Kidney (tissue), 14 donors: ENCODE data around the gene CDC14A. TPM values are rescaled to one million over a fixed set of nuclear protein-coding genes. Genes with fewer than 3 reads are reported as not detected.

Experiments used
- DNase-seq, 5 donors: peaks; one replicate each; pipeline ENCODE4 v3.0.0-alpha.2; 2013 to 2020
- FAIRE-seq: peaks from 2 replicates; lab custom pipeline; 2012; peaks lifted over from hg19 to GRCh38; lab: Jason Lieb, UNC
- H3K27ac ChIP-seq, 2 donors: one replicate each; pipeline ENCODE4 v1.7.0; 2013; ENCODE audit warnings: low read depth in 2 of 2, low read length in 2 of 2, inconsistent platforms in 1 of 2
- H3K27me3 ChIP-seq: one replicate; pipeline ENCODE4 v1.7.1; 2013; ENCODE audit warnings: low read length, inconsistent platforms; ENCODE audit not compliant: control insufficient read depth, insufficient read depth
- H3K36me3 ChIP-seq, 3 donors: one replicate each; pipeline versions ENCODE4 v1.7.0 to v1.7.1; 2013; ENCODE audit warnings: low read length in 3 of 3, control low read depth in 1 of 3, inconsistent platforms in 1 of 3; ENCODE audit not compliant: insufficient read depth in 3 of 3, control insufficient read depth in 2 of 3
- H3K4me1 ChIP-seq, 3 donors: one replicate each; pipeline versions ENCODE4 v1.7.0 to v1.7.1; 2013; ENCODE audit warnings: low read length in 3 of 3, inconsistent platforms in 1 of 3, low read depth in 1 of 3; ENCODE audit not compliant: control insufficient read depth in 2 of 3, insufficient read depth in 2 of 3
- H3K4me3 ChIP-seq, 3 donors: one replicate each; pipeline versions ENCODE4 v1.7.0 to v1.8.1; 2013; ENCODE audit warnings: low read length in 3 of 3, control low read depth in 1 of 3, inconsistent platforms in 1 of 3
- H3K9ac ChIP-seq, 3 donors: one replicate each; pipeline versions ENCODE4 v1.7.0 to v1.7.1; 2013; ENCODE audit warnings: low read length in 3 of 3, control low read depth in 1 of 3, inconsistent platforms in 1 of 3
- H3K9me3 ChIP-seq, 3 donors: one replicate each; pipeline versions ENCODE4 v1.7.0 to v1.7.1; 2013; ENCODE audit warnings: low read length in 3 of 3, control low read depth in 1 of 3, inconsistent platforms in 1 of 3; ENCODE audit not compliant: control insufficient read depth in 2 of 3, insufficient read depth in 1 of 3
- CTCF ChIP-seq: IDR thresholded peaks from 3 replicates; pipeline ENCODE4 v1.5.1; 2012; ENCODE audit warnings: mild to moderate bottlenecking, moderate library complexity, borderline replicate concordance; ENCODE audit not compliant: insufficient read depth; ENCODE audit errors: extremely low read depth
- intact Hi-C: fragments of 100-400 bp; cut with DNase I; formaldehyde crosslinking; loops from one replicate; pipeline ENCODE4 v1.11.1; 2022
- polyA plus RNA-seq: library from polyadenylated mRNA; stranded (reverse); fragments of 350-450 nt; fragmentation: Illumina TruSeq; extraction: RNeasy Lipid Tissue Mini Kit (QIAGEN cat#74804); gene quantifications from one replicate; pipeline ENCODE4 v1.2.3, GENCODE V29; 2014; ENCODE audit warnings: low read depth, low replicate concordance; ENCODE audit not compliant: insufficient read depth
- total RNA-seq: library from RNA; stranded (reverse); fragmentation: NEBNext Ultra II Directional; extraction: Animal tissue kit (Norgen Biotek cat#: 25700); gene quantifications from one replicate; pipeline ENCODE4 v1.2.1, GENCODE V29; 2021
- donor health status: control.
- donor health status: control.
- donor health status: control.
- donor health status: control.
- donor health status: control.
- donor health status: DM: yes; HTN: yes; CAD: no.
- donor health status: Normal renal cell carcinoma (clear cell type).

Gene CDC14A
- total and polyA plus RNA-seq, 2 donors from 2014 or later, result 4.7 to 11.9 TPM

DNA sequence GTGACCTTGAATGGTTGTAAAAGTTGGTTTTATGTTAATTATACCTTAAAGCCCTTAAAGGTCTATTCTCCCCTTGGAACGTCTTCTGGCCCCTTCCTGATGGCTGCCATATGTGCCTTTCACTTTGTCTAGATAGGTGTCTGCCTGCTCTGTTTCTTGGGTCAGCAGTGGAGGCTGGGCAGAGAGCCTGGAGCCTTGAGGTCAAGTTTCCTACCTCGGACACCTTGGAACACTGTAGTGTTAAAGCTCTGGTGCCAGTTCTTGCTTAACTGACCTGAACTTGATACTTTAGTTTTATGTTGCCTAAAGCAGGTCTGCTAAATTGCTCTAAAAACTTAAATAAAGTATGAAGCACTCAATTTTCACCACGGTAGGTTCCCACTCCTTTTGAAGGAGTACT lies 86.5 kb downstream of the CDC14A start:
- no peaks in the 10 kb centered on the region for H3K9me3 ChIP-seq
- H3K27ac ChIP-seq, result no peak overlapping the region
- H3K4me1 ChIP-seq, result no peaks in the 10 kb centered on the region
- DNase-seq, result no peak
- no peak for FAIRE-seq
- no peak for TF ChIP-seq CTCF
- peaks cover 0 to under 1% (median 0%) of the 10 kb centered on the region in 3 donors for H3K36me3 ChIP-seq
- intact Hi-C loops, result no loop called here
- H3K4me3 ChIP-seq, result no peak overlapping the region
- H3K27me3 ChIP-seq, result no peaks in the 10 kb centered on the region
- no peak overlapping the region for H3K9ac ChIP-seq

DNA sequence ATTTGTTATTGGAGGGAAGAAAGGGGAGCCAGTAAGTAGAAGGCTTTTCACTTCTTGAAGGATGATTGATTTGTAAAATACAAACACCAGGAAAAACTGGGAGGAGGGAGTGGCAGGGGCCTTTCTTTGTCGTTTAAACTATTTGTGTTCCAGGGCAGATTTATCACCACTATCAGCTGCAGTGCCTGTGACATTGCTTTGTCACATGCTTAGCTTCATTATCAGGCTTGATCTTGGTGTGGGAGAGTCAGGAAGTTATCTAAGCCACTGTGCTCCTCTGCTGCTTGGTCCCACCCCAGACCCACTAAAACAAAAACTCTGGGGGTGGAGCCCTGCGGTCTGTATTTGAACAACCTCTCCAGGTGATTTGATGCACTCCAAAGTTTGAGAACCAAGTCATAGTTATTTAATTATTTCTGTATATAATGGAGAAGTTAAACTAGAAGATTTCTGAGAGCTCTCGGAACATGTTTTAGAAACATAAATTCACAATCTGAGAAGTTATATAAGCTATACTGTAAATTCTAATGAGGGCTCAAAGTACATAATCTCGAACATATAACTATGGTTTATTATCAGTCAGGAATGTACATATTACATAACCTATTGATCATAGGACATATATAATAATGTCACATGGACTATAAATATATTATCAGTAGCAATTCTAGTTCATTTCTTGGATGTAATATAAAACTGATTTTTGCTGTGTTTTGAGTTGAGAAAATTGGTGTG lies 87.9 kb downstream of the CDC14A start:
- Histone ChIP-seq H3K27me3 (no peaks in the 10 kb centered on the region), H3K9me3 (no peaks in the 10 kb centered on the region), H3K4me1 (no peaks in the 10 kb centered on the region), H3K9ac (no peak overlapping the region), H3K27ac (no peak overlapping the region), H3K4me3 (no peak overlapping the region), H3K36me3 (peaks cover 0 to 4% (median 2%) of the 10 kb centered on the region in 3 donors)
- intact Hi-C loops, result no loop called here
- DNase-seq, result peak in 2 of 5 donors; percentile 26 to 67
- FAIRE-seq, result no peak
- no peak for TF ChIP-seq CTCF

GRCh38 chr1:100441146-100441545 lies 88.8 kb downstream of the CDC14A start:
- no peak for TF ChIP-seq CTCF
- DNase-seq (no peak), FAIRE-seq (no peak)
- Histone ChIP-seq H3K9me3 (no peaks in the 10 kb centered on the region), H3K27me3 (no peaks in the 10 kb centered on the region), H3K4me1 (no peaks in the 10 kb centered on the region), H3K4me3 (no peak overlapping the region), H3K27ac (no peak overlapping the region), H3K9ac (no peak overlapping the region), H3K36me3 (peaks cover 0 to 4% (median 2%) of the 10 kb centered on the region in 3 donors)
- intact Hi-C loops, result no loop called here

DNA sequence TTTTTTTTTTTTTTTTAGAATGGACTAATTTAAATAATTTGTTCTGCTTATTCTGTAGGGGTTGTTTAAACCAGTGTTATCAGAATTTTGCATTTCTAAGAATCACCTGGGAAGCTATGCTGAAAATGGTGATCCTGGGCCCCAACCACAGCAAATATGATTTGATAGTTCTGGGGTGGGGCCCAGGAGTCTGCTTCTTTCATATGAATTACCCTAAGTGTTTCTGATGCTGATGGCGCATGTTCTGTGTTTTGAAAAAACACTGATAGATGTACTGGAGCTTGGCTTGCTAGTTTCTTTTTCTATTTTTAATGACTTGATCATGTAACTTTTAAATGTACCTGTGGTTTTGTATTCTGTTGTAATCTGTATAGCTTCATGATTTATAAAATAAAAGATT lies 89.3 kb downstream of the CDC14A start:
- DNase-seq (no peak), FAIRE-seq (no peak)
- H3K4me3 ChIP-seq, result no peak overlapping the region
- H3K27ac ChIP-seq, result no peak overlapping the region
- H3K4me1 ChIP-seq, result no peaks in the 10 kb centered on the region
- peaks cover 0 to 4% (median 2%) of the 10 kb centered on the region in 3 donors for H3K36me3 ChIP-seq
- intact Hi-C loops, result no loop called here
- H3K27me3 ChIP-seq, result no peaks in the 10 kb centered on the region
- no peak overlapping the region for H3K9ac ChIP-seq
- no peak for TF ChIP-seq CTCF
- no peaks in the 10 kb centered on the region for H3K9me3 ChIP-seq
